HG03558 (cell line): Measurements from ENCODE around the gene MXI1.
A peak's percentile ranks its signal among the peaks of the same experiment; 100 is the strongest.

Source experiments
- ATAC-seq: cut with Tn5 transposase; IDR thresholded peaks from one replicate; pipeline ENCODE4 v1.9.1; 2021; ENCODE audit warnings: moderate number of reproducible peaks; ENCODE audit not compliant: unreplicated experiment; ENCODE audit errors: extremely low read depth

The MXI1 gene

GRCh38 chr10:110207011-110207804, at the start of gene MXI1:
MXI1 (plus strand) TSS chr10:110207605; CDS start chr10:110207809, 204 bp downstream.
- peak; percentile 41 for ATAC-seq

GRCh38 chr10:110158051-110159005, 49.1 kb upstream of the MXI1 start:
- no peak for ATAC-seq

DNA sequence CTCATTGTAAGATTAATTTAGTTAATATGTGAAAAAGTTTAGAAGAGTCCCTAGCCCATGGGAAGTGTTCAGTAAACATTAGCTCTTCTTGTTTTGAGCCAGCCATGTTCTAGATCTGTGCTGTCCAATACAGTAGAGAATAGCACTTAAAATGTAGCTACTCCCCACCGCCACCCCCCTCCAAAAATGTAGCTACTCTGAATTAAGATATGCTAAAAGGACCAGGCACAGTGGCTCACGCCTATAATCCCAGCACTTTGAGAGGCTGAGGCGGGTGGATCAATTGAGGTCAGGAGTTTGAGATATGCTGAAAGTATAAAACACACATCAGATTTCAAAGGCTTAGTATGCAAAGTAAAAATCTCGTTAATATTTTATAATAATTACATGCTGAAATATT, 47.3 kb upstream of the MXI1 start:
- ATAC-seq, result no peak

GRCh38 chr10:110160522-110160921, 46.9 kb upstream of the MXI1 start:
- no peak for ATAC-seq

DNA sequence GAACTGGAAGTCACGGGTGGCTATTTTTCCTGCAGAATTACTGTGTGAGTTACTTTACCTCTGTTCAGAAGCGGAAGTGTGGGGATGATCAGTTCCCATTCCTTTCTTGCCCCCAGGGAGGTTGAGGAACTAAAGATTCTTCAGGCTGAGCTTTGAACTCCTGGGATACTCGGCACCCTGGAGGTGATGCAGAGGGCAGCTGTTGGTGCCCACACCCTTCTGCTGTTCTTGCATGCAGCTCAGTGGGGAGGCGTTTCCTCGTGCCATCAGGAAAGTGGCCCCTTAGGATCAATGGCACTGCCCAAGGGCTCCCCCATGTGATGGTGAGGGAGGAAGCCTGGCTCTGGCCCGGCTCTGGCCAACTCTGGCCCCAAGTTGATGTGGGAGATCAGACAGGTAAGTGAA, 44.7 kb upstream of the MXI1 start:
- ATAC-seq, result no peak

DNA sequence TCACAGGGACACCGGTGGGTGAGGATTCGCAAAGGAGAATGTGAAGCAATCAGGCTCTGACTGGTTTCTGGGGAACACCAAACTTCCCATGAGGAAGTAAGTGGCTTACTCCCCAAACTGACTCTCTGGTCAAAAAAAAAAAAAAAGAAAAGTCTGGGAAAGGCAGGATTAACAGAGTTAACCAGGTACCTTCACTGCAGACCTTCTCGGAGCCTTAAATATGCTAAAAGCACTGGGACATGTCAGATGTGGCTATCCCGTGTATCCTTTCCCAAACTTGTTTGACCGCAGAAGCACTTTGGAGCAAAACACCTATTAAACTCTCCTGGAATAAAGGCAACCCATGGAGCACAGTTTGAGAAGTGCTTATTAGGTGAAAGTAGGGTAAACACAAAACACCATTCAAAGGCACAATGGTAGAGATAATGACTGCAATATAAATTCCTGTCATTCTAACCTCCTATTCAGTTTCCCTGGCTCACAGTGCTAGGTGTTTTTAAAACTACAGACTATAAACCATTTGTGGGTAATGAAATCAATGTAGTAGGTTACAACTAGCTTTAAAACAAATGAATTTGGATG, 44.1 kb upstream of the MXI1 start:
- no peak for ATAC-seq

GRCh38 chr10:110163841-110164240, 43.6 kb upstream of the MXI1 start:
- ATAC-seq, result no peak

DNA sequence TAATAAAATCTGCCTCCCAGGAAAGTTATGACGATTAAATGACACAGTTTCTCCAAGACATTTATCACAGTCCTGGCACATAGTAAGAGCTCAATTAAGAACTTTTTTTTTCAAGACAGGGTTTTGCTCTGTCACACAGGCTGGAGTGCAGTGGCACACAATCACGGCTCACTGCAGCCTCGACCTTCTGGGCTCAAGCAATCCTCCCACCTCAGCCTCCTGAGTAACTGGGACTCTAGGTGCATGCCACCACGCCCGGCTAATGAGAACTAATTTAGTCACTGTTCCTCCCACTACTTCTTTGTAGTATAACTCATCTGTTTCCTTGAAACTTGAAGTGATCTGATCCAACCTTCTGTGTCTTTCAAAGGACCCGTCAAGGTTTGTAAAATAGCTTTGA, 42.2 kb upstream of the MXI1 start:
- ATAC-seq, result no peak

- ATAC-seq, result no peak
These were observed 40.3 kb upstream of the MXI1 start for GRCh38 chr10:110167149-110167548.

DNA sequence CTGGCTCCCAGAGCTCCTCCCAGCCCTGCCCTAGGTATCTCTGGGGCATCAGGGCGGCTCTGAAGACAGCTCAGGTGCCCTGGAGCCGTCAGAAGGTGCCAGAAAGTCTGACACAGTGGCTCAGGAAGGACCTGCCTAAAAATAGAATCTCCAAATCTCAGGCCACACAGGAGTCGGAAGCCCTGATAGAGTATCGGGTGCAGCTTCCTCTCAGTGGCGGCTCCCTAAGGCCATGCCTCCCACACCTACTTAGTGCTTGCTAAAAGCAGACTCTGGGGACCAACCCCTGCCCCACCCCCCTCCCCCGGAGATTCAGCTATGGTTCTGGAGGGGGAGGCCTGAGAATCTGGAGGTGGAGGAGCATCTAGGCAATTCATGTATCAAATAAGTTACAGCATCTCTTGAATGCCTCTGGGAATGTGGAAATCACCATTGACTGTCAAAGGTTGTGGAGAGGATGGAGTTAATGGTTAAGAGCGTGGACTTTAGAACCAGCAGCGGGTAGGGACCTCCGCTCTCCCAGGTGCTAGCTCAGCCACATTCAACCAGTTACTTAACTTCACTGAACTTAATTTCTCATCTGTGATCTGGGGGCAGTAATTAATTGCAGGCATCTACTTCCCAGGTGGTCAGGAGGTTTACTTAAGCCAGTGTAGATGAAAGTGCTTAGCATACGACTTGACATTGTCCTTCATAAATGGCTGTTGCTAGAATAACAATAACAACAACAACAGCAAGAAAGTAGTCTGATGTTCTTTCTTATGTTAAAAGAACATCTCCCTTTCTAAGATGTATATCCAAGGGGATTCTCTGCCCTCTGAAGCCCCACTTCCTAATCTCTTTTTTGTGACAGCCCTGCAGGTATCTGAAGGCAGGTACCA, 38.6 kb upstream of the MXI1 start:
- no peak for ATAC-seq

DNA sequence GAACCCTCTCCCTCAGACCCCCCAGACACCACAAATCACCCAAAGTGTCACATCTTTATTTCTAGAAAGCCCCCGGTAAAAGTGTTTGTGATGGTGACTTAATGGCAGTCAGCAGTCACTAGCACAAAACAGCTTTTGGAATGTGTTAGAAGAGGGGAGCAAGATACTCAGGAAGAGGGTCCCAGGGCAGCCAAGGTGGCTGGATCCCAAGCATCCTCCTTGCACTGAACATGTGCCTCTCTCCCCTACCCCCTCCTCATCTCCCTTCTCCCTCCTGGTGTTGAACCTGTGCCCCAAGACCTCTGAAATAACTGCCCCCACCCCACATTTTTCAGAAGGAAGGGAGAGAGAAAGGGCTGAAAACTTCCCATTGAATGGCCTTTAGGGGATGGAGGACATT, 37.8 kb upstream of the MXI1 start:
- no peak for ATAC-seq

DNA sequence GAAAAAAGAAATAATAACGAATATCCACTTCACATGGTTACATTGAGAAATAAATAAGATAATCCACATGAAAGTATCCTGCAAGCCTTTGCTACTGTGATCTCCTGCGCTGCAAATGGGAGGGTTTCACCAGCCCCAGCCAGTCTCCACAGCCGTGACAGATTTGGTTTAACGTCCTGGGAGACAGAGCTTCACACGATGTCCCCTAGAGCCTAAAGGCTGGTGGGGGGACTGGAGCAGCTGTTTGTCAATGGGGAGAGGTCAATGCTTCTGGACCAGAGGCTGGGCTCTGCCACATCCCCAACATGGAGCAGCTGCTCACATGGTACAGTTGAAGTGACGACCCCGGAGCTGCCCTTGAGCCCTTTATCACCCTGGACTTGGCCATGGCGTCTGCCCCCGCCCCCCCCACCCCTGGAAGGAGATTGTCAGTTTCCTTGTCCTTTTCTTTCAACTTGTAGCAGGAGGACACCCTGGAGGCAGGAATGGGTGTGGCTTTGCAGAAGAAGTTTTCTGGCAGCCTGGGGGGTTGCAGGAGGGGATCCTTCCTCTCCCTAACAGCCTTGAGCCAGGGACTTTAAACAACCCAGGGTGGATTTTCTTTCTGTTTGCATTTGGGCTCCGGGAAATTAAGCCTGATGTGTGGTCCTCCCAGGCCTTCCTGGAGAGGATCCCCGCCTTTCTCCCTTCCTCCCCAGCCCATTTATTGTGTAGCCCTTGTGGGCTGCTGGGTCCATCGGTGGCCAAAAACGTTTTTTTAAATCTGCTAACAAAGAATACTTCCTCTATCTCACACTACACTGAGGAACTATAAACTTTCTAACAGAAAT, 37.0 kb upstream of the MXI1 start:
- ATAC-seq, result no peak

GRCh38 chr10:110171032-110171431, 36.4 kb upstream of the MXI1 start:
- ATAC-seq, result no peak

DNA sequence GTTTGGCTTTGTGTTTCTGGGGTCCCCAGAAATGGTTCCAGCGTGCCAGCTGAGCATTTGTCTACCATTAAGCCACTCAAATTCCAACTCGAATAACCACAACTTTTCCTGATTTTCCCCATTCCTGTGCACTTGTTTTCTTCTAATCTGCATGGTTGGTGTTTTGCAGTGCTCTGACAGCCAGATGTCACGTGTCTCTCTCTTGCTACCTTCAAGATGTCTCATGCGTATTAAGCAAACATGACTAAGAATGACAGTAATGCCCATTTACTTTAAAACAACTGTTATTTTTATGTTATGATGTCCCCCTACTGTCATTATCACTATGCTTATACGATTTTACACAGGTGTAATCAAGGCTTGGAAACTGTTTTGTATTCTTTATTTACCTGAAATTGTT, 35.2 kb upstream of the MXI1 start:
- ATAC-seq, result no peak

DNA sequence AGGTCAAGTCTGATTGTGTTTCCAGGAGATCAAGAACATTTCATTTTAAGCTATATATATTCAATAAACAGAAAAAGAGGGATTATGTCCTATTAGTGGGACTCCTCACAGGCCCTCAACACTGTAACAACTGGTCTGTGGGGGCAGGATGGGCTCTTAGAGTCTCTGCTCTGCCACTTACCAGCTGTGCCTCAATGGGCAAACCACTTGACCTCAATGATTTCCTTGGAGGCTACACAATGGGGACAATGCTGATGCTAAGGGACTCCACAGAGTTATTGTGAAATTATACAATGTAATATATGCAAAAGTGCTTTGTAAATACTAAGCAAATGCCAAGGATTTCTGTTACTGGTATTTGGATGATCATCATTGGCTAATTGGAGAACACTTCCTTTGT, 33.2 kb upstream of the MXI1 start:
- ATAC-seq, result no peak

DNA sequence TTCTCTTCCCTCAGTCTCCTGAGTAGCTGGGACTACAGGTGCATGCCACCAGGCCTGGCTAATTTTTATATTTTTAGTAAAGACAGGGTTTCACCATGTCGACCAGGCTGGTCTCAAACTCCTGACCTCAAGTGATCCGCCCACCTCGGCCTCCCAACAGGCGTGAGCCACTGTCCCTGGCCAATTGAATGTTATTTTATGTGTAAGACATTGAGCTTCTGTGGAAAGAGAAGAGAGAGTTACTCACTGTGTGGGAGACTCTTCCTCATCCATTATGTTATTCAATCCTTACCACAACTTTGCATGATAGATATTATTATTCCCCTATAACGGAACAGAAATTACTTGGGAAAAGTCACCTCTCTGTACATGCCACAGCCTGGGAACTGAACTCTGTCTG, 32.6 kb upstream of the MXI1 start:
- ATAC-seq, result no peak

DNA sequence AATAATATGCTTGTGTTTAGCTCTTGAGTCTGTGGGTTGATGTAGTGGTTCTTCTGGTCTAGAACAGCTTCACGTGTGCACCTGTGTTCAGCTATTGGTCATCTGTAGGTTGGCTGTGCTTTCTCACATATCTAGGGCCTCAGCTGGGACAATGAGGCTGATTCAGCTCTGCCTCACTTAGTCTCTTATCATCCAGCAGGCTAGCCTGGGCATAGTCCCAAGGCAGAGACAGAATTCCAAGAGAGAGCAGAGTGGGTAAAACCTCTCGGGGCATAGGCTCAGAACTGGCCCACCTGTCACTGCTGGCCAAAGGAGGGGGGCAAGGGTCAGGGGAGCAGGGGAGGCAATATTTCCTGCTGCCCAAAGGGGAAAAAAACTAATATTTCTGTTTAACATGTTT, 32.0 kb upstream of the MXI1 start:
- no peak for ATAC-seq

DNA sequence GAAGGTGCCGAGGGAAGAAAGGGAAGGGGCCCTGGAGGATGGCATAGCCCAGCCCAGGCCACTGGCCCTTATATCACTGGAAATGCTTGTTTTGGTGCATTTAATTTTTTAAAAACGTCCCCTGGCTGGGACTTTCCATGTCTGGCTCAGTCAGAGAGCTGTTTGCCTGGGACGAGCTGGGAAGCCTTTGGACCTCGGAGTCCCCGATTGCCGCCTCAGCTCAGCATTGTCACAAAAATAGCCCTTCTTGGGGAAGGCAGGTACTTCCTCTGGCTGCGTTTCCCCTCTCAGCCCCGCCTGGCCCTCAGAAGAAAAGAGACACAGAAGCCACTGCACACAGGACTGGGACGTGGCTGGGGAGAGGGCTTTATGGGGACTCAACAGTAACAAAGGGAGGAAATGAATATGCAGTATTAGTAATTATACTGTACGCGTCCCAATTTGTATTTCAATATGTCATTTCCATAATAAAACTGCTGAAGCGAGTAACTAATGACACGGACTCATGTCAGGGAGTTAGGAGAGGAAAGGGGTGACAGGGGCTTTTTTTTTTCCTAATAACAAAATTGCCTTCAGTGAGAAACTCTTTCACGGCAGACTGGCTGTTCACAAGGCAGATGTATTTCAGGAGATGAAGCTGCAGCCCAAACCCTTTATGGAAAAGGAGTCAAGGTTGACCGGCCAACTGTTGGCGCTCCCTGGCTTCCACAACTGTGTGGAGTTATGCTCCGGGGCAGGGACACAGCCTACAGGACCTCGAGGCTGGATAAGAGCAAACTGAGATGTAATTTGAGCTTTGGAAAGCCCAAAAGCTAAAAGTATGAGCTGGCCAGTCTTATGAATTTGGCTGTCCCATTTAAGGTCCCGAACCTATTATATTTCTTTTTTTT, 31.0 kb upstream of the MXI1 start:
- ATAC-seq, result no peak
